Aorta (tissue), 5 donors: Measurements from ENCODE around the gene ANXA3. TPM values are rescaled to one million over a fixed set of nuclear protein-coding genes. Genes with fewer than 3 reads are reported as not detected.
A peak's percentile ranks its signal among the peaks of the same experiment; 100 is the strongest.

Experiments
- ATAC-seq: fragments of 200-7000 bp; cut with Tn5 transposase; one replicate; pipeline ENCODE4 v1.9.1; 2022; ENCODE audit warnings: moderate library complexity; ENCODE audit not compliant: low FRiP score
- DNase-seq, 2 donors: peaks; one replicate each; pipeline ENCODE4 v3.0.0-alpha.2; 2020
- H3K27ac ChIP-seq, 2 donors: one replicate each; pipeline ENCODE4 v1.5.1; 2013; ENCODE audit warnings: low read length in 2 of 2, mild to moderate bottlenecking in 2 of 2, moderate library complexity in 2 of 2, control low read depth in 1 of 2, inconsistent platforms in 1 of 2, low read depth in 1 of 2
- H3K27me3 ChIP-seq, 2 donors: one replicate each; pipeline ENCODE4 v1.6.1; 2013; ENCODE audit warnings: control low read depth in 1 of 2, low read length in 1 of 2, mild to moderate bottlenecking in 1 of 2, moderate library complexity in 1 of 2; ENCODE audit not compliant: insufficient read depth in 2 of 2, control insufficient read depth in 1 of 2
- H3K36me3 ChIP-seq, 2 donors: one replicate each; pipeline ENCODE4 v1.6.1; 2013; ENCODE audit warnings: control low read depth in 1 of 2, low read length in 1 of 2, mild to moderate bottlenecking in 1 of 2; ENCODE audit not compliant: insufficient read depth in 2 of 2, control insufficient read depth in 1 of 2
- H3K4me1 ChIP-seq, 2 donors: one replicate each; pipeline ENCODE4 v1.6.1; 2013; ENCODE audit warnings: low read length in 2 of 2, control low read depth in 1 of 2, mild to moderate bottlenecking in 1 of 2, moderate library complexity in 1 of 2; ENCODE audit not compliant: insufficient read depth in 2 of 2, control insufficient read depth in 1 of 2
- H3K4me3 ChIP-seq, 2 donors: one replicate each; pipeline ENCODE4 v1.5.1; 2013; ENCODE audit warnings: low read length in 2 of 2, control low read depth in 1 of 2, mild to moderate bottlenecking in 1 of 2
- H3K9me3 ChIP-seq: one replicate; pipeline ENCODE4 v1.6.1; 2013; ENCODE audit warnings: mild to moderate bottlenecking, low read length; ENCODE audit not compliant: control insufficient read depth
- WGBS, 2 donors: extraction: QIAGEN DNeasy Blood & Tissue Kit; methylation state at CpG; one replicate each; pipeline ENCODE4 v1.1.7; 2013; 5-methylcytosine and 5-hydroxymethylcytosine counted together
- intact Hi-C, 2 donors: fragments of 100-400 bp; cut with DNase I; formaldehyde crosslinking; loops; one replicate each; pipeline versions ENCODE4 v1.14.2 to v1.15.0; 2022
- polyA plus RNA-seq, 2 donors: library from polyadenylated mRNA; stranded (reverse); fragments of 200-250 nt; gene quantifications; one replicate each; pipeline ENCODE4 v1.2.3, GENCODE V29; 2013
- total RNA-seq, 2 donors: library from RNA; stranded (reverse); fragmentation: NEBNext Ultra II Directional; extraction: Animal tissue kit (Norgen Biotek cat#: 25700); gene quantifications; one replicate each; pipeline ENCODE4 v1.2.1, GENCODE V29; 2021
- donor health status: healthy with polysubstance abuse.
- donor health status: Bipolar disorder and iron deficiency.
- donor health status: DM: no; HTN: no; CAD: no.
- donor health status: DM: no; HTN: no; CAD: no.
- donor health status: DM: yes; HTN: yes; CAD: no.

The ANXA3 gene
- total and polyA plus RNA-seq, 4 donors: 5.0 to 54.0 (median 7.7) TPM

- WGBS, 2 donors: 13 to 14% methylated on average over 10 of the region's 10 CpGs
- ATAC-seq (peak; percentile 88), DNase-seq (peak; percentile 76 to 86)
- Histone ChIP-seq H3K27me3 (no peaks in the 10 kb centered on the region), H3K36me3 (no peaks in the 10 kb centered on the region), H3K9me3 (no peaks in the 10 kb centered on the region), H3K4me3 (peak overlapping the region in 1 of 2 donors; percentile 34), H3K27ac (peak overlapping the region in 1 of 2 donors; percentile 90), H3K4me1 (peaks cover 0 to 1% of the 10 kb centered on the region in 2 donors)
- intact Hi-C loops: loop anchor here in 1 of 2 donors (5.0 kb wide), 1 partner anchor 131 kb away; the partner anchor contains the start of gene BMP2K
These were observed 94.5 kb downstream of the ANXA3 start for GRCh38 chr4:78645853-78646757.

- Histone ChIP-seq H3K36me3 (no peaks in the 10 kb centered on the region), H3K27me3 (no peaks in the 10 kb centered on the region), H3K4me1 (peaks cover 0 to 1% of the 10 kb centered on the region in 2 donors), H3K9me3 (no peaks in the 10 kb centered on the region), H3K4me3 (no peak overlapping the region), H3K27ac (no peak overlapping the region)
- no peak for DNase-seq
- intact Hi-C loops: loop anchor here in 1 of 2 donors (5.0 kb wide), 1 partner anchor 130 kb away; the partner anchor contains the start of gene BMP2K
- 94 to 99% methylated on average over 2 of the region's 2 CpGs for WGBS, 2 donors
- ATAC-seq: no peak
These were observed 95.7 kb downstream of the ANXA3 start for GRCh38 chr4:78647272-78647671.

- Histone ChIP-seq H3K9me3 (no peaks in the 10 kb centered on the region), H3K4me3 (no peak overlapping the region), H3K36me3 (no peaks in the 10 kb centered on the region), H3K27me3 (no peaks in the 10 kb centered on the region), H3K4me1 (peaks cover 0 to 1% of the 10 kb centered on the region in 2 donors), H3K27ac (no peak overlapping the region)
- 88 to 89% methylated on average over 4 of the region's 4 CpGs for WGBS, 2 donors
- DNase-seq (no peak), ATAC-seq (no peak)
- intact Hi-C loops: loop anchor here in 1 of 2 donors (5.0 kb wide), 1 partner anchor 128 kb away; the partner anchor contains the start of gene BMP2K
These were observed 97.2 kb downstream of the ANXA3 start for GRCh38 chr4:78648640-78649363.

GRCh38 chr4:78650106-78651024 is 98.8 kb downstream of the ANXA3 start:
- ATAC-seq: no peak
- no peak for DNase-seq
- no peak overlapping the region for H3K27ac ChIP-seq
- H3K36me3 ChIP-seq: no peaks in the 10 kb centered on the region
- H3K27me3 ChIP-seq: no peaks in the 10 kb centered on the region
- 91 to 92% methylated on average over 3 of the region's 3 CpGs for WGBS, 2 donors
- intact Hi-C loops: no loop called here
- H3K4me3 ChIP-seq: no peak overlapping the region
- peaks cover 0 to 1% of the 10 kb centered on the region in 2 donors for H3K4me1 ChIP-seq
- no peaks in the 10 kb centered on the region for H3K9me3 ChIP-seq

GRCh38 chr4:78651250-78651860 is 99.8 kb downstream of the ANXA3 start:
- H3K27me3 ChIP-seq: no peaks in the 10 kb centered on the region
- DNase-seq: no peak
- 93 to 95% methylated on average over 4 of the region's 4 CpGs for WGBS, 2 donors
- intact Hi-C loops: no loop called here
- no peaks in the 10 kb centered on the region for H3K9me3 ChIP-seq
- no peak overlapping the region for H3K27ac ChIP-seq
- ATAC-seq: no peak
- no peak overlapping the region for H3K4me3 ChIP-seq
- H3K36me3 ChIP-seq: no peaks in the 10 kb centered on the region
- H3K4me1 ChIP-seq: no peaks in the 10 kb centered on the region

GRCh38 chr4:78652282-78652876 is 100.8 kb downstream of the ANXA3 start:
- intact Hi-C loops: no loop called here
- DNase-seq (no peak), ATAC-seq (no peak)
- Histone ChIP-seq H3K4me1 (no peaks in the 10 kb centered on the region), H3K27me3 (no peaks in the 10 kb centered on the region), H3K27ac (no peak overlapping the region), H3K4me3 (no peak overlapping the region), H3K36me3 (no peaks in the 10 kb centered on the region), H3K9me3 (no peaks in the 10 kb centered on the region)
- 48 to 55% methylated on average over 1 of the region's 1 CpG for WGBS, 2 donors

- ATAC-seq: no peak
- Histone ChIP-seq H3K27me3 (no peaks in the 10 kb centered on the region), H3K36me3 (no peaks in the 10 kb centered on the region), H3K4me3 (no peak overlapping the region), H3K9me3 (no peaks in the 10 kb centered on the region), H3K4me1 (no peaks in the 10 kb centered on the region), H3K27ac (no peak overlapping the region)
- intact Hi-C loops: no loop called here
- DNase-seq: no peak
- WGBS, 2 donors: 7 to 9% methylated on average over 2 of the region's 2 CpGs
These were observed 102.1 kb downstream of the ANXA3 start for GRCh38 chr4:78653655-78654054.
